ENCODE measurements around the gene RIPOR1.
"Not testable (repeated sequence)": the region's sequence is repeated elsewhere in the genome, so short reads cannot be mapped to it uniquely, and the experiment has no call there.

RIPOR1 gene

GRCh38 chr16:67528222-67528869 lies at the start of gene RIPOR1:
RIPOR1 (plus strand) TSS chr16:67528829; CDS start chr16:67538447, 9,618 bp downstream.
- Histone ChIP-seq H3K27me3 (ENCODE audit: insufficient read depth, low read length) (peaks cover 99% of the 10 kb centered on the region), H3K27ac (ENCODE audit: low read length) (no peak within 1 kb of the TSS), H3K36me3 (ENCODE audit: insufficient read depth, low read depth, low read length) (no peaks in the 10 kb centered on the region), H3K9me3 (ENCODE audit: insufficient read depth, low read depth, low read length) (no peaks in the 10 kb centered on the region), H3K4me1 (ENCODE audit: insufficient read depth, low read length) (no peaks in the 10 kb centered on the region; the same call in none of the 2 replicates), H3K9ac (ENCODE audit: low read depth, low read length) (peak within 1 kb of the TSS; percentile 37; the same call in 1 of the 2 replicates), H3K4me3 (ENCODE audit: low read length) (peak within 1 kb of the TSS; percentile 66)

GRCh38 chr16:67480833-67481560 lies 47.6 kb upstream of the RIPOR1 start, which contains the start of gene ATP6V0D1:
ATP6V0D1 (minus strand) TSS chr16:67481157; CDS start chr16:67481086, 71 bp downstream.
- Histone ChIP-seq H3K9me3 (ENCODE audit: insufficient read depth, low read depth, low read length) (no peaks in the 10 kb centered on the region), H3K36me3 (ENCODE audit: insufficient read depth, low read depth, low read length) (no peaks in the 10 kb centered on the region), H3K9ac (ENCODE audit: low read depth, low read length) (peak within 1 kb of the TSS; percentile 87), H3K4me1 (ENCODE audit: insufficient read depth, low read length) (peaks cover 8% of the 10 kb centered on the region; the same call in 1 of the 2 replicates), H3K27me3 (ENCODE audit: insufficient read depth, low read length) (peaks cover 4% of the 10 kb centered on the region; the same call in 1 of the 2 replicates), H3K4me3 (ENCODE audit: low read length) (peak within 1 kb of the TSS; percentile 97), H3K27ac (ENCODE audit: low read length) (peak within 1 kb of the TSS; percentile 13)

- Histone ChIP-seq H3K27ac (ENCODE audit: low read length) (no peak overlapping the region), H3K36me3 (ENCODE audit: insufficient read depth, low read depth, low read length) (no peaks in the 10 kb centered on the region), H3K27me3 (ENCODE audit: insufficient read depth, low read length) (peaks cover 11% of the 10 kb centered on the region), H3K4me1 (ENCODE audit: insufficient read depth, low read length) (peaks cover 8% of the 10 kb centered on the region; the same call in 1 of the 2 replicates), H3K4me3 (ENCODE audit: low read length) (peak overlapping the region; percentile 71), H3K9ac (ENCODE audit: low read depth, low read length) (peak overlapping the region; percentile 76), H3K9me3 (ENCODE audit: insufficient read depth, low read depth, low read length) (no peaks in the 10 kb centered on the region)
Measured at GRCh38 chr16:67481561-67482232, 46.9 kb upstream of the RIPOR1 start.

GRCh38 chr16:67482233-67482924 lies 46.2 kb upstream of the RIPOR1 start:
- Histone ChIP-seq H3K4me1 (ENCODE audit: insufficient read depth, low read length) (peaks cover 8% of the 10 kb centered on the region; the same call in 1 of the 2 replicates), H3K9me3 (ENCODE audit: insufficient read depth, low read depth, low read length) (no peaks in the 10 kb centered on the region)

GRCh38 chr16:67483150-67483549 lies 45.5 kb upstream of the RIPOR1 start, which contains the start of gene AGRP:
AGRP (minus strand) TSS chr16:67483547; CDS start chr16:67483398, 149 bp downstream.
- peaks cover 26% of the 10 kb centered on the region for H3K27me3 ChIP-seq (ENCODE audit: insufficient read depth, low read length)
- no peak within 1 kb of the TSS for H3K27ac ChIP-seq (ENCODE audit: low read length)
- H3K4me3 ChIP-seq (ENCODE audit: low read length): no peak within 1 kb of the TSS
- peaks cover 8% of the 10 kb centered on the region; the same call in 1 of the 2 replicates for H3K4me1 ChIP-seq (ENCODE audit: insufficient read depth, low read length)
- H3K36me3 ChIP-seq (ENCODE audit: insufficient read depth, low read depth, low read length): no peaks in the 10 kb centered on the region
- no peak within 1 kb of the TSS for H3K9ac ChIP-seq (ENCODE audit: low read depth, low read length)
- H3K9me3 ChIP-seq (ENCODE audit: insufficient read depth, low read depth, low read length): no peaks in the 10 kb centered on the region

More at GRCh38 chr16:67482233-67482924, 46.2 kb upstream of the RIPOR1 start:
- Histone ChIP-seq H3K4me3 (ENCODE audit: low read length) (peak overlapping the region; percentile 71; the same call in 1 of the 2 replicates), H3K27me3 (ENCODE audit: insufficient read depth, low read length) (peaks cover 18% of the 10 kb centered on the region), H3K36me3 (ENCODE audit: insufficient read depth, low read depth, low read length) (no peaks in the 10 kb centered on the region), H3K27ac (ENCODE audit: low read length) (no peak overlapping the region), H3K9ac (ENCODE audit: low read depth, low read length) (peak overlapping the region; percentile 76; the same call in 1 of the 2 replicates)

GRCh38 chr16:67483731-67484525 lies 44.7 kb upstream of the RIPOR1 start:
- no peak overlapping the region for H3K4me3 ChIP-seq (ENCODE audit: low read length)
- H3K27ac ChIP-seq (ENCODE audit: low read length): no peak overlapping the region
- peaks cover 34% of the 10 kb centered on the region for H3K27me3 ChIP-seq (ENCODE audit: insufficient read depth, low read length)
- no peak overlapping the region for H3K9ac ChIP-seq (ENCODE audit: low read depth, low read length)
- no peaks in the 10 kb centered on the region for H3K9me3 ChIP-seq (ENCODE audit: insufficient read depth, low read depth, low read length)
- H3K4me1 ChIP-seq (ENCODE audit: insufficient read depth, low read length): peaks cover 8% of the 10 kb centered on the region; the same call in 1 of the 2 replicates
- no peaks in the 10 kb centered on the region for H3K36me3 ChIP-seq (ENCODE audit: insufficient read depth, low read depth, low read length)

- H3K9ac ChIP-seq (ENCODE audit: low read depth, low read length): no peak overlapping the region
- H3K27ac ChIP-seq (ENCODE audit: low read length): no peak overlapping the region
- H3K4me3 ChIP-seq (ENCODE audit: low read length): no peak overlapping the region
- H3K36me3 ChIP-seq (ENCODE audit: insufficient read depth, low read depth, low read length): no peaks in the 10 kb centered on the region
- H3K27me3 ChIP-seq (ENCODE audit: insufficient read depth, low read length): peaks cover 62% of the 10 kb centered on the region
- peaks cover 9% of the 10 kb centered on the region; the same call in 1 of the 2 replicates for H3K4me1 ChIP-seq (ENCODE audit: insufficient read depth, low read length)
- H3K9me3 ChIP-seq (ENCODE audit: insufficient read depth, low read depth, low read length): peaks cover 4% of the 10 kb centered on the region; the same call in 1 of the 2 replicates
Measured at GRCh38 chr16:67486805-67487204, 41.8 kb upstream of the RIPOR1 start.

- not testable (repeated sequence) for H3K4me1 ChIP-seq (ENCODE audit: insufficient read depth, low read length); H3K9ac ChIP-seq (ENCODE audit: low read depth, low read length); H3K9me3 ChIP-seq (ENCODE audit: insufficient read depth, low read depth, low read length); H3K36me3 ChIP-seq (ENCODE audit: insufficient read depth, low read depth, low read length); H3K4me3 ChIP-seq (ENCODE audit: low read length); H3K27ac ChIP-seq (ENCODE audit: low read length)
- peaks cover 69% of the 10 kb centered on the region for H3K27me3 ChIP-seq (ENCODE audit: insufficient read depth, low read length)
Measured at GRCh38 chr16:67487561-67487960, 41.1 kb upstream of the RIPOR1 start.

- Histone ChIP-seq H3K27me3 (ENCODE audit: insufficient read depth, low read length) (peaks cover 89% of the 10 kb centered on the region), H3K9me3 (ENCODE audit: insufficient read depth, low read depth, low read length) (peaks cover 4% of the 10 kb centered on the region; the same call in 1 of the 2 replicates), H3K27ac (ENCODE audit: low read length) (no peak overlapping the region), H3K4me1 (ENCODE audit: insufficient read depth, low read length) (peaks cover 6% of the 10 kb centered on the region; the same call in 1 of the 2 replicates), H3K36me3 (ENCODE audit: insufficient read depth, low read depth, low read length) (no peaks in the 10 kb centered on the region), H3K4me3 (ENCODE audit: low read length) (peak overlapping the region; percentile 17; the same call in 1 of the 2 replicates), H3K9ac (ENCODE audit: low read depth, low read length) (no peak overlapping the region)
Measured at GRCh38 chr16:67489401-67490083, 39.1 kb upstream of the RIPOR1 start.

Measured in iPS-20b (cell line).